Measurements from ENCODE around the gene SORCS1. TPM values are rescaled to one million over a fixed set of nuclear protein-coding genes. Genes with fewer than 3 reads are reported as not detected.

SORCS1 gene
- total RNA-seq, 1 experiment from 2014 or later = not detected

DNA sequence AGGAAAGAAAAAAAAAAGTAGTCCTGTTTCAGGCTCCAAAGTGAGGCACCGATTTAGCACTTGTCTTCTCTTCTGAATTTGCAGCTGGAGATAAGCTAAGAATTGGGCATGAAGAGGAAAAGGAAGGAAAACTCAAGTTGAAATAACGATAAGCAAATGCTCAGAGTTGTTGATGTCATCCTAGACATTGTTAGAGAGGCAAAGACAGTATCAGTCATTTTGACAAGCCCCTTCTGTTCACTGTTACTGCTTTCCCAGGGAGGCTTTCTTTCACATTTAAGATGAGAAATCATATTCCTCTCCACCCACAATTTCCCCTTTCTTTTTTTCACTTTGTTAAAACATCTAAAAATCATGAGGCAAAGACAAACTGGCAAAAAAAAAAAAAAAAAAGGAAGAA, 41.8 kb downstream of the SORCS1 start:
- H2AFZ ChIP-seq (ENCODE audit: low read depth, low read length, poor library complexity, severe bottlenecking) = no peak overlapping the region
- TF ChIP-seq JUND (IDR thresholded peaks at IDR 0.05) (no peak), EZH2phosphoT487 (IDR thresholded peaks at IDR 0.05; ENCODE audit: borderline replicate concordance) (no peak), SIN3A (IDR thresholded peaks at IDR 0.05; ENCODE audit: low read depth) (no peak)
- H3K9ac ChIP-seq (ENCODE audit: low read length) = no peak overlapping the region
- ChIA-PET CTCF (no interaction called here), POLR2A (no interaction called here), RAD21 (ENCODE audit: low non-redundant PET in 1 of 2, low total read pairs in 2 of 2, uncharacterized antibody in 2 of 2, unreplicated experiment in 2 of 2) (no interaction called here)
- no peak overlapping the region for H3K27ac ChIP-seq (ENCODE audit: low read depth, low read length)
- BruUV-seq (replicated peaks) = no TSS peak
- H4K20me1 ChIP-seq (ENCODE audit: insufficient read depth) = no peaks in the 10 kb centered on the region
- no peak overlapping the region for H3K4me3 ChIP-seq (replicated peaks in 1 of 2; ENCODE audit: low read depth in 1 of 2, low read length in 2 of 2)
- no peaks in the 10 kb centered on the region for H3K27me3 ChIP-seq (ENCODE audit: insufficient read depth, low read length)
- ATAC-seq = no peak
- intact Hi-C loops (cut with micrococcal nuclease) = no loop called here
- H3K9me3 ChIP-seq (ENCODE audit: control insufficient read depth in 1 of 2, insufficient read depth in 1 of 2, low read depth in 1 of 2, low read length in 2 of 2) = peaks cover 52 to 61% of the 10 kb centered on the region in 2 experiments; a peak in 3 of 4 replicates
- H3K4me2 ChIP-seq (ENCODE audit: low read length) = no peak overlapping the region
- no peaks in the 10 kb centered on the region for H3K79me2 ChIP-seq (ENCODE audit: insufficient read depth, low read length)
- DNase-seq (ENCODE audit: low read depth, low spot score) = no peak
- H3K36me3 ChIP-seq (ENCODE audit: control insufficient read depth in 1 of 2, insufficient read depth in 2 of 2, low read length in 2 of 2) = no peaks in the 10 kb centered on the region; a peak in 1 of 4 replicates
- no peaks in the 10 kb centered on the region for H3K9me2 ChIP-seq (ENCODE audit: insufficient read depth)
- no peaks in the 10 kb centered on the region for H3K4me1 ChIP-seq (ENCODE audit: control insufficient read depth in 1 of 2, insufficient read depth in 2 of 2, low read length in 2 of 2)

DNA sequence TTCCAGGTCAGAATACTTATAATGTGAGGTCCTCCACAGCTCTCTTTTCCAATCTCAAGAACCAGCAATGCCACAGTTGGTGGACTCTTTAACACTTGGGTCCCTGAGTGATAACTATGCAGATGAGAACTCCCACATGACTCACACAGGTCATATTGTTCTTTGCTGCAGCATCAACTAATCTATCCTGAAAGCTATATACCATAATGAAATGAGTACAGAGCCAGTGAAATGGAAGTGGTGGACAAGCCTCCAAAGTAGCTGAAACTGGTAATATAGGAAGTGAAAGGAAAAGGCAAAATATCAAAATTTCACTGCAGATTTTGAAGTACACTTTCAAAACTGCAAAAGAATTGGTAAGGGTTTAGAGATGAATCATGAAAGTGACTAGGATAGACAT, 45.6 kb downstream of the SORCS1 start:
- no peak overlapping the region for H3K4me3 ChIP-seq (replicated peaks in 1 of 2; ENCODE audit: low read depth in 1 of 2, low read length in 2 of 2)
- H2AFZ ChIP-seq (ENCODE audit: low read depth, low read length, poor library complexity, severe bottlenecking) = no peak overlapping the region
- no peaks in the 10 kb centered on the region for H3K27me3 ChIP-seq (ENCODE audit: insufficient read depth, low read length)
- DNase-seq (ENCODE audit: low read depth, low spot score) (no peak), ATAC-seq (no peak)
- H3K4me1 ChIP-seq (ENCODE audit: control insufficient read depth in 1 of 2, insufficient read depth in 2 of 2, low read length in 2 of 2) = no peaks in the 10 kb centered on the region
- TF ChIP-seq SIN3A (IDR thresholded peaks at IDR 0.05; ENCODE audit: low read depth) (no peak), SRF (IDR thresholded peaks at IDR 0.05; ENCODE audit: low read depth) (no peak), EZH2phosphoT487 (IDR thresholded peaks at IDR 0.05; ENCODE audit: borderline replicate concordance) (no peak), POLR2A (IDR thresholded peaks at IDR 0.05; ENCODE audit: borderline replicate concordance, extremely low read depth, insufficient read depth, insufficient read length) (no peak), RAD21 (IDR thresholded peaks at IDR 0.05; ENCODE audit: low read depth) (no peak), CBX3 (IDR thresholded peaks at IDR 0.05; ENCODE audit: low read depth) (no peak), ELF1 (IDR thresholded peaks at IDR 0.05; ENCODE audit: borderline replicate concordance, low read depth) (no peak)
- TF ChIP-seq, protein P1, sequence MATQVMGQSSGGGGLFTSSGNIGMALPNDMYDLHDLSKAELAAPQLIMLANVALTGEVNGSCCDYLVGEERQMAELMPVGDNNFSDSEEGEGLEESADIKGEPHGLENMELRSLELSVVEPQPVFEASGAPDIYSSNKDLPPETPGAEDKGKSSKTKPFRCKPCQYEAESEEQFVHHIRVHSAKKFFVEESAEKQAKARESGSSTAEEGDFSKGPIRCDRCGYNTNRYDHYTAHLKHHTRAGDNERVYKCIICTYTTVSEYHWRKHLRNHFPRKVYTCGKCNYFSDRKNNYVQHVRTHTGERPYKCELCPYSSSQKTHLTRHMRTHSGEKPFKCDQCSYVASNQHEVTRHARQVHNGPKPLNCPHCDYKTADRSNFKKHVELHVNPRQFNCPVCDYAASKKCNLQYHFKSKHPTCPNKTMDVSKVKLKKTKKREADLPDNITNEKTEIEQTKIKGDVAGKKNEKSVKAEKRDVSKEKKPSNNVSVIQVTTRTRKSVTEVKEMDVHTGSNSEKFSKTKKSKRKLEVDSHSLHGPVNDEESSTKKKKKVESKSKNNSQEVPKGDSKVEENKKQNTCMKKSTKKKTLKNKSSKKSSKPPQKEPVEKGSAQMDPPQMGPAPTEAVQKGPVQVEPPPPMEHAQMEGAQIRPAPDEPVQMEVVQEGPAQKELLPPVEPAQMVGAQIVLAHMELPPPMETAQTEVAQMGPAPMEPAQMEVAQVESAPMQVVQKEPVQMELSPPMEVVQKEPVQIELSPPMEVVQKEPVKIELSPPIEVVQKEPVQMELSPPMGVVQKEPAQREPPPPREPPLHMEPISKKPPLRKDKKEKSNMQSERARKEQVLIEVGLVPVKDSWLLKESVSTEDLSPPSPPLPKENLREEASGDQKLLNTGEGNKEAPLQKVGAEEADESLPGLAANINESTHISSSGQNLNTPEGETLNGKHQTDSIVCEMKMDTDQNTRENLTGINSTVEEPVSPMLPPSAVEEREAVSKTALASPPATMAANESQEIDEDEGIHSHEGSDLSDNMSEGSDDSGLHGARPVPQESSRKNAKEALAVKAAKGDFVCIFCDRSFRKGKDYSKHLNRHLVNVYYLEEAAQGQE (IDR thresholded peaks at IDR 0.05; ENCODE audit: low read depth) = no peak
- TF ChIP-seq, protein P2, sequence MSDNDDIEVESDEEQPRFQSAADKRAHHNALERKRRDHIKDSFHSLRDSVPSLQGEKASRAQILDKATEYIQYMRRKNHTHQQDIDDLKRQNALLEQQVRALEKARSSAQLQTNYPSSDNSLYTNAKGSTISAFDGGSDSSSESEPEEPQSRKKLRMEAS (IDR thresholded peaks at IDR 0.05) = no peak
- TF ChIP-seq, protein P3, sequence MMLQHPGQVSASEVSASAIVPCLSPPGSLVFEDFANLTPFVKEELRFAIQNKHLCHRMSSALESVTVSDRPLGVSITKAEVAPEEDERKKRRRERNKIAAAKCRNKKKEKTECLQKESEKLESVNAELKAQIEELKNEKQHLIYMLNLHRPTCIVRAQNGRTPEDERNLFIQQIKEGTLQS (IDR thresholded peaks at IDR 0.05) = no peak
- TF ChIP-seq, protein P4, sequence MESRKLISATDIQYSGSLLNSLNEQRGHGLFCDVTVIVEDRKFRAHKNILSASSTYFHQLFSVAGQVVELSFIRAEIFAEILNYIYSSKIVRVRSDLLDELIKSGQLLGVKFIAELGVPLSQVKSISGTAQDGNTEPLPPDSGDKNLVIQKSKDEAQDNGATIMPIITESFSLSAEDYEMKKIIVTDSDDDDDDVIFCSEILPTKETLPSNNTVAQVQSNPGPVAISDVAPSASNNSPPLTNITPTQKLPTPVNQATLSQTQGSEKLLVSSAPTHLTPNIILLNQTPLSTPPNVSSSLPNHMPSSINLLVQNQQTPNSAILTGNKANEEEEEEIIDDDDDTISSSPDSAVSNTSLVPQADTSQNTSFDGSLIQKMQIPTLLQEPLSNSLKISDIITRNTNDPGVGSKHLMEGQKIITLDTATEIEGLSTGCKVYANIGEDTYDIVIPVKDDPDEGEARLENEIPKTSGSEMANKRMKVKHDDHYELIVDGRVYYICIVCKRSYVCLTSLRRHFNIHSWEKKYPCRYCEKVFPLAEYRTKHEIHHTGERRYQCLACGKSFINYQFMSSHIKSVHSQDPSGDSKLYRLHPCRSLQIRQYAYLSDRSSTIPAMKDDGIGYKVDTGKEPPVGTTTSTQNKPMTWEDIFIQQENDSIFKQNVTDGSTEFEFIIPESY (IDR thresholded peaks at IDR 0.05; ENCODE audit: extremely low read depth, insufficient replicate concordance, low read length) = no peak
- BruUV-seq (replicated peaks) = no TSS peak
- ChIA-PET CTCF (no interaction called here), RAD21 (ENCODE audit: low non-redundant PET in 1 of 2, low total read pairs in 2 of 2, uncharacterized antibody in 2 of 2, unreplicated experiment in 2 of 2) (no interaction called here), POLR2A (no interaction called here)
- no peaks in the 10 kb centered on the region for H4K20me1 ChIP-seq (ENCODE audit: insufficient read depth)
- H3K4me2 ChIP-seq (ENCODE audit: low read length) = no peak overlapping the region
- peaks cover 33 to 42% of the 10 kb centered on the region in 2 experiments; a peak in 3 of 4 replicates for H3K9me3 ChIP-seq (ENCODE audit: control insufficient read depth in 1 of 2, insufficient read depth in 1 of 2, low read depth in 1 of 2, low read length in 2 of 2)
- H3K36me3 ChIP-seq (ENCODE audit: control insufficient read depth in 1 of 2, insufficient read depth in 2 of 2, low read length in 2 of 2) = no peaks in the 10 kb centered on the region; a peak in 1 of 4 replicates
- H3K79me2 ChIP-seq (ENCODE audit: insufficient read depth, low read length) = no peaks in the 10 kb centered on the region
- intact Hi-C loops (cut with micrococcal nuclease) = no loop called here
- H3K27ac ChIP-seq (ENCODE audit: low read depth, low read length) = no peak overlapping the region
- no peak overlapping the region for H3K9ac ChIP-seq (ENCODE audit: low read length)
- H3K9me2 ChIP-seq (ENCODE audit: insufficient read depth) = no peaks in the 10 kb centered on the region

Measured in HCT116 (cell line).